Measurements from ENCODE around the gene CYP2D6.
"Not testable (repeated sequence)": the region's sequence is repeated elsewhere in the genome, so short reads cannot be mapped to it uniquely, and the experiment has no call there.

The CYP2D6 gene

DNA sequence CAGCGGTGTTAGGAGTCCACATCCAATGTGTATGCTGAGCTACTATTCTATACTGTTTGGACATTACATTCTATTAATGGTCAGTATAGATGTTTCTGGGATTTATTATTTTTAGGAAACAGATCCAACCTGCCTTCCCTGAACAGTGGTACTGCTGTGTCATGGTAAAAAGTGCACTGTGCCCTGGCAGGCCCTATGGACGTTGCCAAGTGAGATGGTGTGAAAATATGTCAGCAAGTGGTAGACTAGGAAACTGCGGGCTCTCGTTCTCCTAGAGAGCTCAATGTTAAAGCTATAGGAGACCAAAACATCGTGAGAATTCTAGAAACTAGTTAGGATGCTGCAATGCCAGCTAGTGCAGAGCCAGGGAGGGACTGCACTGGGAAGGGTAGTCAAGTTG is 26.0 kb upstream of the CYP2D6 start:
- DNase-seq: no peak

DNA sequence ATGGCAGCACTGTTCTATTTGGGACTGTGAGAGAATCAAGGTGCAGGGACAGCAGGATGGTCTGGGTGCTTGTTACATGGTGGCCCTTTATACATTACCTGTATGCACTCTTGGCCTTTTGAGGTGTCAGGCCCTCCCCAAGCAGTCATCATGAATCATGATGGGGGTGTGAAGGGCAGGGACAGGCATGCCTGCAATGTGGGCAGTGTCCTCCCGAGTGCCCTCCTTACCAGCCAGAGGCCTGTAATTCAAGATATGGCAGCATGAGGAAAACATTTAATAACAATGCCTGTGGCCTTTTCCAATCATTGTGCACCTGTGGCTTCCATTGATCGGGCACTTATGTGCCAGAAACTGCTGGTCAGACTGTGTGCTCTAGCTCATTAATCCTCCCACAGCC is 25.5 kb upstream of the CYP2D6 start:
- DNase-seq: no peak

DNA sequence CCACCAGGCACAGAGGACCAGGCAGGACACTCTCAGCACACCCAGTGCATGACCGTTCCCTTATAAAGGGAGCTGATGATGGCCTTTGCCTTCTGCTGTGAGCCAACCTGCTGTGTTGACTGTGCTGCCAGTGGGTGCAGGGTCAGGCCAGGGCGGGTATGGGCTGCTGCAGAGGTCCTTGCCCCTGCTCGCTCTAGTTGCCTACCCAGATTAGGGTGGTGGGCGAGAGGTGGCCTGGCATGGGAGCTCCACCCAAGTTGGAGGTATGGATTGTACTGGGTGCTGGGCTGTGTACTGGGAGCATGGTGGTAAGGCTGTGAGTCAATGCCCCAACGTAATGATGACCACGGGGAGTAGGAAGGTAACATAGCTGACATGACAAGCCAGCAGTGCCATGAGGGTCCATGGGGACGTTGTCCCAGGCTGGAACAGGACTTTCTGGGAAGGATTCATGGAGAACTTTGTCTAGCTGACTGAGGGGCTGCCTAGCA is 24.5 kb upstream of the CYP2D6 start:
- DNase-seq: no peak

DNA sequence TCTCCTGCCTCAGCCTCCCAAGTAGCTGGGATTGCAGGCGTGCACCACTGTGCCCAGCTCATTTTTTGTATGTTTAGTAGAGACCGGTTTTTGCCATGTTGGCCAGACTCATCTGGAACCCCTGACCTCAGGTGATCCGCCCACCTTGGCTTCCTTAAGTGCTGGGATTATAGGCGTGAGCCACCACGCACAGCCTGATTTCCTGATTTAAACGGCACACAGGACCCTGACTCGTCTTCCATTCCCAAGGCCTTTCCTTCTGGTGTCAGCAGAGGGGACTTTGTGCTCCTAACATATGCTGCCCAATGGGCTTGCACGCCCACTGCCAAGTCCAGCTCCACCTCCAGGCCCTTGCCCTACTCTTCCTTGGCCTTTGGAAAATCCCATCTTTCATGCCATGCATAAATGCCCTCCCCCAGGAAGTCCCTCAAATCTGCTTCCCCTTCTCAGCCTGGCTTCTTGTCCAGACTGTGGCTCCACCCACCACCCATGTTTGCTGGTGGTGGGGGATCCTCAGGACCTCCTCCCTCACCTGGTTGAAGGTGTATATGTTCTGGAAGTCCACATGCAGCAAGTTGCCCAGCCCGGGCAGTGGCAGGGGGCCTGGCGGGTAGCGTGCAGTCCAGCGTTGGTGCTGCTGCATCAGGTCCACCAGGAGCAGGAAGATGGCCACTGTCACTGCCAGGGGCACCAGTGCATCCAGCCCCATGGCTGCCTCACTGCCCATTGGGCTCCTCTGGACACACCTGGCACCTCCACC is 23.9 kb upstream of the CYP2D6 start:
- DNase-seq: no peak

DNA sequence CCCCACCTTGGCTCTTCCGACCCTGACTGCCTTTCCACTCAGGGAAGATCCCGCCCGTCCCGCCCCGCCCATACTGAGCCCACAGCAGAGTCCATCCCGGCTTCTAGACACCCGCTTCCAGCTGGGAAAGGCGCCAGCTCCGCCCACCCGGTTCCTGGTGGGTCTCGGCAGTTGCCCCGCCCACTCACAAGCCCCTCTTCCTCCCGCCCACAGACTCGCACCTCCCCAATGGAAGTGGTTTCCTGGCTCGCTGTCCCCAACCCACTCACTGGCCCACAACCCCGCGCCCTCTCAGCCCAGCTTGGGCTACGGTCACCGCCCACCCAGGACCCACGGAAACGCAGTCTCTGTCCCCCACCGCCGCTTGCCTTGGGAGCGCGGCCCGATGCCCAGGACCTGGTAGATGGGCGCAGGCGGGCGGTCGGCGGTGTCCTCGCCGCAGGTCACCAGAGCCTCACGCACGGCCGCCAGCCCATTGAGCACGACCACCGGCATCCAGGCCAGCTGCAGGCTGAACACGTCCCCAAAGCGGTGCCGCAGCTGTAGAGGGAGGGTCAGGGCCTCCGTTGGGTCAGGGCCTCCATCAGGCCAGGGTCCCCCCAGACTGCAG is 22.2 kb upstream of the CYP2D6 start:
- no peak for DNase-seq

DNA sequence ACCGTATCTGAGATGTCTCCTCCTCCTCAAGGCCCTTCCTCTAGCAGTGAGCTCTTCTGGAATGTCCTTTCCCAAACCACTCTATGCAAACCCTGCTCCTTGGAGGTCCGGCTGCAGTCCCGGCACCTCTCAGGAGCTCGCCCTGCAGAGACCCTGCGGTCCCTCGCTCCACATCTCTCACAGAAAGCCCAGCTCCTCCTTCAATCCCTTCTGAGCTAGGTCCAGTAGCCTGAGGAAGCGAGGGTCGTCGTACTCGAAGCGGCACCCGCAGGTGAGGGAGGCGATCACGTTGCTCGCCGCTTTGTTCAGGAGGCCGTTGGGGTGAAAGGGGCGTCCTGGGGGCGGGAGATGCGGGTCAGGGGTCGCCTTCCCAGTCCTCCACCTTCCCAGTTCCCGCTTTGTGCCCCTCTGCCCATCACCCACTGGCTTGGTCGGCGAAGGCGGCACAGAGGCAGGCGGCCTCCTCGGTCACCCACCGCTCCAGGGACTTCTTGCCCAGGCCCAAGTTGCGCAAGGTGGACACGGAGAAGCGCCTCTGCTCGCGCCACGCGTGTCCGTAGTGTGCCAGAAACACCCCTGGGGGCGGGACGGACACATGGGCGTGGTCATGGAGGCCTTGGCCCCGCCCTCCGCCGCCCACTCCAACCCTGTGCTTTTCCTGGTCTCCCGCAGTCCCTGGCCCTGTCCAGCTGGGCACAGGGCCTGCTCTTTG is 21.5 kb upstream of the CYP2D6 start:
- DNase-seq: no peak

DNA sequence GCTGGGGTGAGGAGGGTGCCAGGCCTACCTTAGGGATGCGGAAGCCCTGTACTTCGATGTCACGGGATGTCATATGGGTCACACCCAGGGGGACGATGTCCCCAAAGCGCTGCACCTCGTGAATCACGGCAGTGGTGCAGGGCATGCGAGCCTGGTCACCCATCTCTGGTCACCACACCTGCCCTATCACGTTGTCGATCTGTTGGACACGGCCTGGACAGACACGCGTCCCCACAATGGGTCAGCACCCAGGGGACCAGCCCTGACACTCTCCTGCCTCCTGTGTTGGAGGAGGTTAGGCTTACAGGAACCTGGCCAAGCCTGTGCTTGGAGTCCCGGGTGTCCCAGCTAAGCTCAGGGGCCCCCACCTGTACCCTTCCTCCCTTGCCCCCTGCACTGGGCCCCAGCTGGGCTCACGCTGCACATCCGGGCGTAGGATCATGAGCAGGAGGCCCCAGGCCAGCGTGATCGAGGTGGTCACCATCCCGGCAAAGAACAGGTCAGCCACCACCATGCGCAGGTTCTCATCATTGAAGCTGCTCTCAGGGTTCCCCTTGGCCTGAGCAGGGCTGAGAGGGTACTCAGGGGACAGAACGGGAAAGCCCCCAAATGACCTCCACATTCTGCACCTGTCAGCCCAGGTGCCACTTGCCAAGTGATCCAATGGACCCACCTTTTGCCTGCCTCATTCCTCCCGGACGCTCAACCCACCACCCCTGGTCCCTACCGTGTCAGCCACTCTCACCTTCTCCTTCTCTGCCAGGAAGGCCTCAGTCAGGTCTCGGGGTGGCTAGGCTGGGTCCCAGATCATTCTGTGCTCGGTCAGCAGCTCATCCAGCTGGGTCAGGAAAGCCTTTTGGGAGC is 20.3 kb upstream of the CYP2D6 start:
- DNase-seq: no peak

DNA sequence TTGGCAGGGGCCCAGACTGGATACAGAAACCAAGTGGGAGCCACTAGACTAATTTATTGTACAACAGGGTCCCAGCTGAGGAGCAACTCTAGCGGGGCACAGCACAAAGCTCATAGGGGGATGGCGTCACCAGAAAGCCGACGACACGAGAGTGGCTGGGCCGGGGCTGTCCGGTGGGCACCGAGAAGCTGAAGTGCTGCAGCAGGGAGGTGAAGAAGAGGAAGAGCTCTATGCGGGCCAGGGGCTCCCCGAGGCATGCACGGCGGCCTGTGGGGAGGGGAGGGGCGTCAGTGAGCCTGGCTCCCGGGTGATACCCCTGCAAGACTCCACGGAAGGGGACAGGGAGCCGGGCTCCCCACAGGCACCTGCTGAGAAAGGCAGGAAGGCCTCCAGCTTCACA is 19.2 kb upstream of the CYP2D6 start:
- not testable (repeated sequence) for DNase-seq

DNA sequence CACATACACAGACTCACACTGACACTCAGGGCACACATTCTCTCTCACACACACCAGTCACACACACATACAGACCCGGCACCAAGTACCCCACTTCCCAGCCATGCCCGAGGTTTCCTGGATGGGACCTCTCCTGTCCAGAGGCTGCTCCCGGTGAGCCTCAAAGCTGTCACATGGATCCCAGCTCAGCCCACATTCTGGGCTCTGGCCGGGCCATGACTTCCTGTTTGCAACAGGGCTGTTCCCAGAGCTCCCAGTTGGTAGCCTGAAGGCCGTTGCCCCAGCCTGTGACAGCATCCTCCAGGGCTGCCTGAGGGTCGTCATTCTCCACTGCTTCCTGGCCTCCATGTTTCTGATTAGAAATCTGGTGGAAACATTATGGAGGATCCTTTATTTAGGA is 14.6 kb upstream of the CYP2D6 start:
- DNase-seq: no peak

DNA sequence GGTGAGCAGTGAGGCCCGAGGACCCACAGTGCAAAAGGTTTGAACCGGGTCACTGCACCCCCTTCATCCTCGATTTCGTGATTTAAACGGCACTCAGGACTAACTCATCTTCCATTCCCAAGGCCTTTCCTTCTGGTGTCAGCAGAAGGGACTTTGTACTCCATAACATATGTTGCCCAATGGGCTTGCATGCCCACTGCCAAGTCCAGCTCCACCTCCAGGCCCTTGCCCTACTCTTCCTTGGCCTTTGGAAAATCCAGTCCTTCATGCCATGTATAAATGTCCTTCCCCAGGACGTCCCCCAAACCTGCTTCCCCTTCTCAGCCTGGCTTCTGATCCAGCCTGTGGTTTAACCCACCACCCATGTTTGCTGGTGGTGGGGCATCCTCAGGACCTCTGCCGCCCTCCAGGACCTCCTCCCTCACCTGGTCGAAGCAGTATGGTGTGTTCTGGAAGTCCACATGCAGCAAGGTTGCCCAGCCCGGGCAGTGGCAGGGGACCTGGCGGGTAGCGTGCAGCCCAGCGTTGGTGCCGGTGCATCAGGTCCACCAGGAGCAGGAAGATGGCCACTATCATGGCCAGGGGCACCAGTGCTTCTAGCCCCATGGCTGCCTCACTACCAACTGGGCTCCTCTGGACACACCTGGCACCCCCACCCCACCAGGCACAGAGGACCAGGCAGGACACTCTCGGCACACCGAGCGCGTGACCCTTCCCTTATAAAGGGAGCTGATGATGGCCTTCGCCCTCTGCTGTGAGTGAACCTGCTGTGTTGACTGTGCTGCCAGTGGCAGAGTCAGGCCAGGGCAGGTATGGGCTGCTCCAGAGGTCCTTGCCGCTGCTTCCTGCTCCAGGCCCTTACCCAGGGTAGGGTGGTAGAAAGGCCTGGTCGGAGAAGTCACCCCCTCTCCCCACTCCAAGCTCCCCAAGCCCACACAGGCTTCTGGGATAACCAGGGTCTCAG is 13.5 kb upstream of the CYP2D6 start:
- not testable (repeated sequence) for DNase-seq

DNA sequence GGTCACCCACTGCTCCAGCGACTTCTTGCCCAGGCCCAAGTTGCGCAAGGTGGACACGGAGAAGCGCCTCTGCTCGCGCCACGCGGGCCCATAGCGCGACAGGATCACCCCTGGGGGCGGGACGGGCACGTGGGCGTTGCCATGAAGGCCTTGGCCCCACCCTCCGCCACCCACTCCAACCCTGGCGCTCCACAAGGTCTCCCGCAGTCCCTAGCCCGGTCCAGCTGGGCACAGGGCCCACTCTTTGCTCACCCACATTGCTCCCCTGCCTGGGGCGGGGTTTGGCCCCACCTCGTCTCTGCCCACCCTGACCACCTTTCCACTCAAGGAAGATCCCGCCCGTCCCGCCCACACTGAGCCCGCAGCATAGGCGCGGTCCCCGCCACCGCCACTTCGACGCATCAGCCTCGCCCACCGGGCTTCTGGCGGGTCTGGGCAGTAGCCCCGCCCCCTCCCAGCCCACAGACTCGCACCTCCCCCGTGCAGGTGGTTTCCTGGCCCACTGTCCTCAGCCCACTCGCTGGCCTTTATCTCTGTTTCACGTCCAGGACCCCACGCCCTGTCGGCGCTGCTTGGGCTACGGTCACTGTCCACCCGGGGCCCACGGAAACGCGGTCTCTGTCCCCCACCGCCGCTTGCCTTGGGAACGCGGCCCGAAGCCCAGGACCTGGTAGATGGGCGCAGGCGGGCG is 12.3 kb upstream of the CYP2D6 start:
- no peak for DNase-seq

DNA sequence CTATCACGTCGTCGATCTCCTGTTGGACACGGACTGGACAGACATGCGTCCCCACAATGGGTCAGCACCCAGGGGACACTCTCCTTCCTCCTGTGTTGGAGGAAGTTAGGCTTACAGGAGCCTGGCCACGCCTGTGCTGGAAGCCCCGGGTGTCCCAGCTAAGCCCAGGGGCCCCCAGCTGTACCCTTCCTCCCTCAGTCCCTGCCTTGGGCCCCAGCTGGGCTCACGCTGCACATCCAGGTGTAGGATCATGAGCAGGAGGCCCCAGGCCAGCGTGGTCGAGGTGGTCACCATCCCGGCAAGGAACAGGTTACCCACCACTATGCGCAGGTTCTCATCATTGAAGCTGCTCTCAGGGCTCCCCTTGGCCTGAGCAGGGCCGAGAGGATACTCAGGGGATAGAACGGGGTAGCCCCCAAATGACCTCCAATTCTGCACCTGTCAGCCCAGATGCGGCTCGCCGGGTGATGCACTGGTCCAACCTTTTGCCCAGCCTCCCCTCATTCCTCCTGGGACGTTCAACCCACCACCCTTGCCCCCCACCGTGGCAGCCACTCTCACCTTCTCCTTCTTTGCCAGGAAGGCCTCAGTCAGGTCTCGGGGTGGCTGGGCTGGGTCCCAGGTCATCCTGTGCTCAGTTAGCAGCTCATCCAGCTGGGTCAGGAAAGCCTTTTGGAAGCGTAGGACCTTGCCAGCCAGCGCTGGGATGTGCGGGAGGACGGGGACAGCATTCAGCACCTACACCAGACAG is 10.9 kb upstream of the CYP2D6 start:
- not testable (repeated sequence) for DNase-seq

DNA sequence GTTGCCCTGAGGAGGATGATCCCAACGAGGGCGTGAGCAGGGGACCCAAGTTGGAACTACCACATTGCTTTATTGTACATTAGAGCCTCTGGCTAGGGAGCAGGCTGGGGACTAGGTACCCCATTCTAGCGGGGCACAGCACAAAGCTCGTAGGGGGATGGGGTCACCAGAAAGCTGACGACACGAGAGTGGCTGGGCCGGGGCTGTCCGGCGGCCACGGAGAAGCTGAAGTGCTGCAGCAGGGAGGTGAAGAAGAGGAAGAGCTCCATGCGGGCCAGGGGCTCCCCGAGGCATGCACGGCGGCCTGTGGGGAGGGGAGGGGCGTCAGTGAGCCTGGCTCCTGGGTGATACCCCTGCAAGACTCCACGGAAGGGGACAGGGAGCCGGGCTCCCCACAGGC is 9.5 kb upstream of the CYP2D6 start:
- not testable (repeated sequence) for DNase-seq

DNA sequence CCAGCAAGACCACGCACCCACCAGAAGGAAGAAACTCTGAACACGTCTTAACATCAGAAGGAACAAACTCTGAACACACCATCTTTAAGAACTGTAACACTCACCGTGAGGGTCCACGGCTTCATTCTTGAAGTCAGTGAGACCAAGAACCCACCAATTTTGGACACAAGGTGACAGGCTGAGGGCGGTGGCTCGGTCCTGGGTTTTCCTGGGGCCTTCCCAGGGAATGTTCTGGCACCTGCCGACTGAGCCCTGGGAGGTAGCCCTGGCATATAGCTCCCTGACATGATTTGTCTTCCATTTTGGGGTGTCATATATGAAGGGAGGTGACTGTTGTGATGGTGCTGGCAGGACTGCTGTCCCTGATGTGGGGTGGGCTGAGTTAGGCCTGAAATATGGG is 8.9 kb upstream of the CYP2D6 start:
- not testable (repeated sequence) for DNase-seq

DNA sequence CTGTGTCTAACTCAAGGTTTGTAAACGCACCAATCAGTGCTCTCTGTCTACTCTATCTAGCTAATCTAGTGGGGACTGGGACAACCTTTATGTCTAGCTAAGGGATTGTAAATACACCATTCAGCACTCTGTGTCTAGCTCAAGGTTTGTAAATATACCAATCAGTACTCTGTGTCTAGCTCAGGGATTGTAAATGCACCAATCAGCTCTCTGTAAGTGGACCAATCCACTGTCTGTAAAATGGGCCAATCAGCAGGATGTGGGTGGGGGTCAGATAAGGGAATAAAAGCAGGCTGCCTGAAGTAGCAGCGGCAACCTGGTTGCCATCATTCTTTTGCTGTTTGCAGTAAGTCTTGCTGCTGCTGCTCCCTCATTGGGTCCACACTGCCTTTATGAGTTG is 8.4 kb upstream of the CYP2D6 start:
- DNase-seq: no peak

DNA sequence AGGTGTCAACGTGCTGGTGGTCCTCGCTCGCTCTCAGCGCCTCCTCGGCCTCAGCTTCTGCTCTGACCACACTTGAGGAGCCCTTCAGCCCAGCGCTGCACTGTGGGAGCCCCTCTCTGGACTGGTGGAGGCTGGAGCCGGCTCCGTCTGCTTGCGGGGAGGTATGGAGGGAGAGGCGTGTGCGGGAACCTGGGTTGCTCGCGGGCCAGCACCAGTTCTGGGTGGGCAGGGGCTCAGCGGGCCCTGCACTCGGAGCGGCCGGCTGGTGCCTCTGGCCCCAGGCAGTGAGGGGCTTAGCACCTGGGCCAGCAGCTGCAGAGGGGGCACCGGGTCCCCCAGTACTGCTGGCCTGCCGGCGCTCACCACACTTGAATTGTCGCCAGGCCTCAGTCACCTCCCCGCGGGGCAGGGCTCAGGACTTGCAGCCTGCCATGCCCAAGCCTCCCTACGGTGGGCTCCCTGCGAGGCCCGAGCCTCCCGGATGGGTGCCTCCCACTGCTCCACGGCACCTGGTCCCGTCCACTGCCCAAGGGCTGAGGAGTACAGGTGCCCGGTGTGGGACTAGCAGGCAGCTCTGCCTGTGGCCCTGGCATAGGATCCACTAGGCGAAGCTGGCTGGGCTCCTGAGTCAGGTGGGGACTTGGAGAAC is 7.6 kb upstream of the CYP2D6 start:
- no peak for DNase-seq

DNA sequence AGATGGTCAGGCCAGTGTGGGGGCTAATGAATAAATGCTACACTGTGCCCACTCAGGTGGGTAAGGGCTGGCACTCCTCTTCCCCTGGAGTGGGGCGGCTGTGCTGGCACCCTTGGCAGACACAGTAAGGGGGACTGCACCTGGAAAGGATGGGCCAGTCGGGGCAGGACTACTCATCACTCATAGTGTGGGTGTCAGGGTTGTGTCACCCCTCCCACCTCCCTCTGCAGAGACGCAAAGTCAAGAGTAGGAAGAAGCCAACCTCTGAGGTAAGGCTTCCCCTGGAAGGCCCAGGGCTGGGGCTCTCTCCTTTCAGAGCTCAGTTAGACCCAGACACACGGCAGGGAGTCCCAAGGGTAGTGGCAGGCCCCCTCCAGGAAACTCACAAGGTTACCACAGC is 5.1 kb upstream of the CYP2D6 start:
- not testable (repeated sequence) for DNase-seq

DNA sequence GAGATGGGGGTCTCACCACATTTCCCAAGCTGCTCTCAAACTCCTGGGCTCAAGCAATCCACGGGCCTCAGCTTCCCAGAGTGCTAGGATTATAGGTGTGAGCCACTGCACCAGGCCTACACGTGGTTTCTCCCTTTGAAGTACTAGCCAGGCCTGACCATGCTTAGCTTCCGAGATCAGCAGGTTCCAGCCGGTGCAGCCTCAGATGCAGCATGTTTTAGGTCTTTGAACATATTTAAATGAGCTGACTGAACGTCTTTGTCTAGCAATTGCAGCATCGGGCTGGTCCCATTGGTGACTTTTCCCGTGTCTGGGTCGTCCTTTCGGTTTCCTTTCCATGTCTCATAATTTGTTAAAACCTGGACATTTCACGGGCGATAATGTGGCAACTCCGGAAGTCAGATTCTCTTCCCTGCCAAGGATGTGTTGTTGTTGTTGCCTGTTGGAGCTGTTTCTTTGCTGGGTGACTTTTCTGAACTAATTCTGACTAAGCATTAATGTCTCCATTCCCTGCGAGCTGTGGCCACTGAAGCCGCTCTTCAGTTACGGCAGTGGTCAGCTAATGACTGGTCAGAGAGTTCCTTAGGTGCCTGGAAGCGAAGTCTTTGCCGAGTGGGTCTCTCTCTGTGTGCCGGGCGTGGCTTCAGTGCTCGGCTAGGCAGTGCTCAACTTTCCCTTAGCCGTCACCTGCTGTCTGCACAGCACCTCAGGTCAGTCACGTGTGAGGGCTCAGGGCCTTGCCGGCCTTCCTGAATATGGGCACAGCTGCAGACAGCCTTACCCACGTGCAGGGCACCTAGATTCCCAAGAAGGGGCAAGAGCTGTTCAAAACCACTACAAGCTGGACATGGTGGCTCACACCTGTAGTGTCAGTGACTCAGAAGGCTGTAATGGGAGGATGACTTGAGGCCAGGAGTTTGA is 3.8 kb upstream of the CYP2D6 start:
- no peak for DNase-seq

DNA sequence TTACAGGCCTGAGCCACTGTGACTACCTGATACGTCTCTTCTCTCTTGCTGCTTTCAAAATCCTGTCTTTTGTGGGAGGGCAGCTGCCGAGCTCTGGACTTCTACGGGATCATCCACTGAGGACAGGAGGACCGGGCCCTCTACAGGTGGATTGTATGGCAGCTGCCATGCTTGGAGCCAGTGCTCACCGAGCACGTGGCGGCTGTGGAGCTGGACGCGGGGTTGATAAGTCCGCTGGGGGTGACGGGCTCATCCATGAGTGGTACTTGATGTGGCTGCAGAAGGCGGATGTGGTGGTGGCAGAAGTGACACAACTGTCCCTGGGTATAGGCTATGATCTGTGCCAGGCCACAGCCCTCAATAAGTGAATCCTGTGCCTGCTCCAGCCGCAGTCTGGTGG is 1.8 kb upstream of the CYP2D6 start:
- no peak for DNase-seq

All from CD4-positive, alpha-beta T cell treated with Interferon alpha-2 for 1 hour (primary cell).